Kidney epithelial cell (primary cell): ENCODE results near the gene ID2. TPM values are rescaled to one million over a fixed set of nuclear protein-coding genes. Genes with fewer than 3 reads are reported as not detected.

Experiments
- DNase-seq: peaks from one replicate; pipeline ENCODE4 v3.0.0-alpha.2; 2010; ENCODE audit warnings: low read depth
- H3K27me3 ChIP-seq: 2 replicates; pipeline ENCODE4 v1.6.0; 2011; ENCODE audit warnings: low read length; ENCODE audit not compliant: control insufficient read depth, insufficient read depth
- H3K36me3 ChIP-seq: 2 replicates; pipeline ENCODE4 v1.5.1; 2011; ENCODE audit warnings: low read length; ENCODE audit not compliant: control insufficient read depth, insufficient read depth
- H3K4me3 ChIP-seq: 2 replicates; pipeline ENCODE4 v1.5.1; 2011; ENCODE audit warnings: low read depth, mild to moderate bottlenecking, control low read depth, low read length
- total RNA-seq: library from RNA; depleted of rRNA; stranded (reverse); fragments of >200 nt; gene quantifications from 2 replicates; pipeline ENCODE4 v1.2.3, GENCODE V29; 2015
- TF ChIP-seq, protein P1 (sequence below): IDR thresholded peaks from 2 replicates; pipeline ENCODE4 v1.5.1; 2011; ENCODE audit warnings: mild to moderate bottlenecking, moderate library complexity, low read length, control low read depth, inconsistent platforms; ENCODE audit not compliant: insufficient read depth, poor library complexity, severe bottlenecking

ID2 gene
- total RNA-seq, 1 donor from 2014 or later = 19.4 TPM

DNA sequence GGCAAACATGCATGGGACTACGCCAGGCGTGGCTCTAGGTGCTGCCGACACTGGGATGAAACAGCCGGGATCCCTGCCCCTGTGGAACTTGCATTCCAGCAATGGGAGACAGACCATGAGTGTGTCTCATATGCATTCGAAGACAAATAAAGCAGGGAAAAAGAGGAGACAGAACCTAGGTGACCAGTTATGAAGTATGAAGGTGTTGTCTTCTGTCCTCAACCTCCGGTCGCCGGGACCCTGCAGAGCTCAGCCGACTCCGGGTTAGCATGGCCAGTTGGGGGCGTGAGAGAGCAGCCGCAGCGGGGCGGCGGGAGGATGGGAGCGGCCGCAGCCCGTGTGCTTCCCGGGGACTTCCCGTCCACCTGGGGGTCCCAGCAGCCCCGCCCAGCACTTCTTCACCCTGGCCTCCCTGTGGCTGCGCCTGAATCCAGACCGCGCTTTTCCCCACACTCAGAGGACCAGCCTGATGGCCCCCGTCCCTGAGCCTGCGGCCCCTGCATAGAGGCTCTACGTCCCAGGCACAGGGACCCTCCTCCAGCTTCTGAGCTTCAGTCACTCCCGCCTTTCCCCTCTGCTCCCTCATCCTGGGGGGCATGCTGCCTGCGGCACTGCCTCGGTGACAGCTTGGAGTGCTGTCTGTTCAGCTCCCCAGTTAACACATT lies 11.4 kb downstream of the ID2 start:
- DNase-seq = no peak
- TF ChIP-seq, protein P1, sequence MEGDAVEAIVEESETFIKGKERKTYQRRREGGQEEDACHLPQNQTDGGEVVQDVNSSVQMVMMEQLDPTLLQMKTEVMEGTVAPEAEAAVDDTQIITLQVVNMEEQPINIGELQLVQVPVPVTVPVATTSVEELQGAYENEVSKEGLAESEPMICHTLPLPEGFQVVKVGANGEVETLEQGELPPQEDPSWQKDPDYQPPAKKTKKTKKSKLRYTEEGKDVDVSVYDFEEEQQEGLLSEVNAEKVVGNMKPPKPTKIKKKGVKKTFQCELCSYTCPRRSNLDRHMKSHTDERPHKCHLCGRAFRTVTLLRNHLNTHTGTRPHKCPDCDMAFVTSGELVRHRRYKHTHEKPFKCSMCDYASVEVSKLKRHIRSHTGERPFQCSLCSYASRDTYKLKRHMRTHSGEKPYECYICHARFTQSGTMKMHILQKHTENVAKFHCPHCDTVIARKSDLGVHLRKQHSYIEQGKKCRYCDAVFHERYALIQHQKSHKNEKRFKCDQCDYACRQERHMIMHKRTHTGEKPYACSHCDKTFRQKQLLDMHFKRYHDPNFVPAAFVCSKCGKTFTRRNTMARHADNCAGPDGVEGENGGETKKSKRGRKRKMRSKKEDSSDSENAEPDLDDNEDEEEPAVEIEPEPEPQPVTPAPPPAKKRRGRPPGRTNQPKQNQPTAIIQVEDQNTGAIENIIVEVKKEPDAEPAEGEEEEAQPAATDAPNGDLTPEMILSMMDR = peak; percentile 88

GRCh38 chr2:8694737-8695136 lies 12.9 kb downstream of the ID2 start:
- DNase-seq = no peak
- Histone ChIP-seq H3K36me3 (no peaks in the 10 kb centered on the region), H3K27me3 (no peaks in the 10 kb centered on the region)

More for the DNA sequence above, 11.4 kb downstream of the ID2 start:
- Histone ChIP-seq H3K27me3 (no peaks in the 10 kb centered on the region), H3K4me3 (peak overlapping the region; percentile 15), H3K36me3 (no peaks in the 10 kb centered on the region)

DNA sequence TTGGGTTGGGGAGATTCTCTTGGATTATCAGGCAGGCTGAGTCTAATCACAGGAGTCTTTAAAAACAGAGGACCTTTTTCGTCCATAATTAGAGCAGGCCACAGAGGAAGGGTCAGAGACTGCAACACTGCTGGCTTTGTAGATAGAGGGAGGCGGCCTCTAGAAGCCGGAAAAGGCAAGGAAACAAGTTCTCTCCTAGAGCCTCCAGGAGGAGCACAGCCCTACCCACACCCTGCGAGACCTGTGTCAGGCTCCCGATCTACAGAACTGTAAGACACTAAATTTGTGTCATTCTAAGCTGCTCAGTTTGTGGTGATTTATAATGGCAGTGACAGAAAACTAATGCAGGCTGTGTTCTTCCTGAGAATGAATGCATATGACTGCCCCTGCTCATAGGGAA lies 15.3 kb downstream of the ID2 start:
- no peaks in the 10 kb centered on the region for H3K36me3 ChIP-seq
- no peaks in the 10 kb centered on the region for H3K27me3 ChIP-seq
- DNase-seq = no peak
- TF ChIP-seq, protein P1 = no peak
- no peak overlapping the region for H3K4me3 ChIP-seq

More at GRCh38 chr2:8694737-8695136, 12.9 kb downstream of the ID2 start:
- TF ChIP-seq, protein P1 = no peak
- H3K4me3 ChIP-seq = no peak overlapping the region

- H3K4me3 ChIP-seq = no peak overlapping the region
- DNase-seq = no peak
- no peaks in the 10 kb centered on the region for H3K27me3 ChIP-seq
- TF ChIP-seq, protein P1 = no peak
- H3K36me3 ChIP-seq = no peaks in the 10 kb centered on the region
Measured at GRCh38 chr2:8699839-8700238, 18.0 kb downstream of the ID2 start.

- no peak overlapping the region for H3K4me3 ChIP-seq
- H3K36me3 ChIP-seq = no peaks in the 10 kb centered on the region
- H3K27me3 ChIP-seq = no peaks in the 10 kb centered on the region
- no peak for DNase-seq
- TF ChIP-seq, protein P1 = no peak
Measured at GRCh38 chr2:8701681-8702379, 20.0 kb downstream of the ID2 start.
